HepG2 (cell line): ENCODE results near the gene TCERG1L. TPM values are rescaled to one million over a fixed set of nuclear protein-coding genes. Genes with fewer than 3 reads are reported as not detected.

Experiments used
- ATAC-seq: fragments of 200-7000 bp; cut with Tn5 transposase; 3 replicates; pipeline ENCODE4 v1.9.1; 2020; ENCODE audit warnings: mild to moderate bottlenecking, moderate library complexity
- BruUV-seq: library from RNA; stranded (reverse); fragments of 400-500 nt; replicated peaks from 2 replicates; lab custom pipeline; 2021; lab: Mats Ljungman, UMichigan
- CTCF ChIA-PET: fragments of 300-600 bp; formaldehyde crosslinking; extraction: SDS; loops from one replicate; lab custom pipeline; 2021; ENCODE audit warnings: low total read pairs, inconsistent platforms, low intra/inter-chr PET ratio; lab: Yijun Ruan, JAX
- POLR2A ChIA-PET: fragments of 350-600 bp; sonication (Branson Sonifier 250); formaldehyde crosslinking; loops from one replicate; lab custom pipeline; 2020; ENCODE audit warnings: antibody characterized with exemption, inconsistent platforms; lab: Yijun Ruan, JAX
- DNase-seq: peaks from one replicate; pipeline ENCODE4 v3.0.0-alpha.2; 2015; ENCODE audit warnings: low spot score
- FAIRE-seq: peaks from 3 replicates; lab custom pipeline; 2011; peaks lifted over from hg19 to GRCh38; lab: Jason Lieb, UNC
- H2AFZ ChIP-seq: one replicate; pipeline ENCODE4 v1.6.1; 2011; ENCODE audit warnings: low read length, inconsistent platforms
- H3K27ac ChIP-seq: fragments of 300-600 bp; 3 replicates; pipeline ENCODE4 v1.8.0; 2011; ENCODE audit warnings: mixed run types, mild to moderate bottlenecking, mixed read lengths, low read length, inconsistent platforms; ENCODE audit not compliant: insufficient read depth; ENCODE audit errors: extremely low read length
- H3K27me3 ChIP-seq, 2 experiments: fragments of 200-600 bp in 1 of 2; 2 replicates in 1 of 2; 3 replicates in 1 of 2; pipeline versions ENCODE4 v1.6.0 to v1.8.0; 2011; ENCODE audit warnings: low read length in 2 of 2, mild to moderate bottlenecking in 2 of 2, moderate library complexity in 2 of 2, inconsistent platforms in 1 of 2; ENCODE audit not compliant: insufficient read depth in 2 of 2, control insufficient read depth in 1 of 2
- H3K36me3 ChIP-seq, 2 experiments: fragments of 200-600 bp in 1 of 2; replicated peaks in 1 of 2; 2 replicates in 1 of 2; 3 replicates in 1 of 2; pipeline versions ENCODE4 v1.5.1 to v1.8.0; 2011; ENCODE audit warnings: low read length in 2 of 2, inconsistent platforms in 1 of 2; ENCODE audit not compliant: insufficient read depth in 2 of 2, control insufficient read depth in 1 of 2
- H3K4me1 ChIP-seq: 2 replicates; pipeline ENCODE4 v1.5.1; 2012; ENCODE audit warnings: low read length, inconsistent platforms; ENCODE audit not compliant: insufficient read depth
- H3K4me2 ChIP-seq: 2 replicates; pipeline ENCODE4 v1.6.0; 2011; ENCODE audit warnings: low read depth, low read length, inconsistent platforms
- H3K4me3 ChIP-seq, 3 experiments: fragments of 200-600 bp in 1 of 3; sonication (generic), shearing (Covaris generic) in 1 of 3; replicated peaks in 1 of 3; 2 replicates each; pipeline ENCODE4 v1.5.1; 2011 to 2016; ENCODE audit warnings: low read length in 3 of 3, inconsistent platforms in 2 of 3, low read depth in 2 of 3, mild to moderate bottlenecking in 2 of 3, control low read depth in 1 of 3, mixed read lengths in 1 of 3; ENCODE audit not compliant: insufficient read depth in 1 of 3
- H3K79me2 ChIP-seq: one replicate; pipeline ENCODE4 v1.6.1; 2011; ENCODE audit warnings: low read length, inconsistent platforms; ENCODE audit not compliant: insufficient read depth
- H3K9ac ChIP-seq: 2 replicates; pipeline ENCODE4 v1.6.0; 2011; ENCODE audit warnings: mild to moderate bottlenecking, low read depth, low read length, inconsistent platforms; ENCODE audit not compliant: insufficient read depth
- H3K9me3 ChIP-seq: 2 replicates; pipeline ENCODE4 v1.5.1; 2012; ENCODE audit warnings: mild to moderate bottlenecking, low read length
- H4K20me1 ChIP-seq: 2 replicates; pipeline ENCODE4 v1.6.0; 2011; ENCODE audit warnings: inconsistent platforms, mild to moderate bottlenecking, low read length, moderate library complexity; ENCODE audit not compliant: insufficient read depth
- FOXA1 ChIP-seq, 2 experiments: fragments of 450-650 bp in 1 of 2; sonication (generic) in 1 of 2; formaldehyde crosslinking in 1 of 2; IDR thresholded peaks; 2 replicates each; pipeline versions ENCODE4 v1.4.0 to v1.6.1; 2016 to 2020; ENCODE audit warnings: missing genetic modification reagents in 1 of 2
- GLI4 ChIP-seq: sonication (generic); formaldehyde crosslinking; IDR thresholded peaks from 2 replicates; pipeline ENCODE4 v1.5.1; 2020; ENCODE audit warnings: missing genetic modification reagents, mild to moderate bottlenecking, moderate library complexity, borderline replicate concordance
- HMGA1 ChIP-seq: sonication (generic); formaldehyde crosslinking; conservative IDR thresholded peaks from 2 replicates; pipeline ENCODE4 v1.4.0; 2020; ENCODE audit warnings: missing genetic modification reagents
- KLF16 ChIP-seq, 2 experiments: sonication (generic) in 1 of 2; formaldehyde crosslinking in 1 of 2; IDR thresholded peaks; 2 replicates each; pipeline versions ENCODE4 v1.6.1 to v1.8.0; 2016 to 2023; ENCODE audit warnings: missing genetic modification reagents in 2 of 2, missing compliant biosample characterization in 1 of 2
- KMT2B ChIP-seq: IDR thresholded peaks from 2 replicates; pipeline ENCODE4 v1.6.1; 2016; ENCODE audit warnings: missing genetic modification reagents, missing compliant biosample characterization
- MLLT10 ChIP-seq: sonication (generic); formaldehyde crosslinking; IDR thresholded peaks from 2 replicates; pipeline ENCODE4 v1.4.0; 2020; ENCODE audit warnings: missing genetic modification reagents
- RBM22 ChIP-seq: fragments of 200-400 bp; formaldehyde crosslinking; optimal IDR thresholded peaks from 2 replicates; pipeline ENCODE3; 2017; ENCODE audit warnings: mild to moderate bottlenecking, low read length, moderate library complexity
- SALL2 ChIP-seq: sonication (generic); formaldehyde crosslinking; IDR thresholded peaks from 2 replicates; pipeline ENCODE4 v1.8.1; 2023; ENCODE audit warnings: mild to moderate bottlenecking, missing genetic modification reagents, inconsistent platforms
- ZNF251 ChIP-seq: sonication (generic); formaldehyde crosslinking; IDR thresholded peaks from 2 replicates; pipeline ENCODE4 v1.9.0; 2021; ENCODE audit warnings: mild to moderate bottlenecking, missing genetic modification reagents
- ZNF430 ChIP-seq: sonication (generic); formaldehyde crosslinking; IDR thresholded peaks from 2 replicates; pipeline ENCODE4 v1.9.0; 2021; ENCODE audit warnings: mild to moderate bottlenecking, missing genetic modification reagents
- ZNF446 ChIP-seq: sonication (generic); formaldehyde crosslinking; IDR thresholded peaks from 2 replicates; pipeline ENCODE4 v1.5.0; 2020; ENCODE audit warnings: mild to moderate bottlenecking, missing genetic modification reagents
- WGBS: methylation state at CpG from one replicate; pipeline ENCODE4 v1.1.6; 2017; ENCODE audit warnings: low lambda C conversion rate; 5-methylcytosine and 5-hydroxymethylcytosine counted together
- in situ Hi-C: cut with HindIII; loops from 2 replicates; pipeline ENCODE4 v1.10.0; 2017; ENCODE audit warnings: low pct_unique_long_range_greater_than_20kb; ENCODE audit not compliant: extremely low pct_ligation_motif_present
- intact Hi-C: fragments of 100-400 bp; cut with micrococcal nuclease; formaldehyde crosslinking; loops from one replicate; pipeline ENCODE4 v1.10.0; 2022; ENCODE audit not compliant: unreplicated experiment
- polyA plus RNA-seq, 8 experiments: library from polyadenylated mRNA; depleted of rRNA in 3 of 8; stranded (reverse) in 7 of 8; unstranded in 1 of 8; fragments of >200 nt; fragmentation: Illumina TruSeq in 4 of 8; extraction: Trizol in 4 of 8; gene quantifications; 2 replicates each; pipeline versions ENCODE4 v1.2.1 to v1.2.3, GENCODE V29; 2011 to 2016; ENCODE audit warnings: low read depth in 4 of 8, missing spikeins in 1 of 8, mixed read lengths in 1 of 8; ENCODE audit not compliant: insufficient read depth in 1 of 8
- total RNA-seq, 5 experiments: library from RNA; depleted of rRNA; stranded (reverse); fragments of >200 nt; fragmentation: Illumina TruSeq; extraction: Trizol; gene quantifications; 2 replicates each; pipeline ENCODE4 v1.2.3, GENCODE V29; 2016; ENCODE audit warnings: low read depth in 1 of 5
- TF ChIP-seq, protein P1 (sequence below): sonication (generic); formaldehyde crosslinking; IDR thresholded peaks from 2 replicates; pipeline ENCODE4 v1.4.0; 2020; ENCODE audit warnings: missing genetic modification reagents
- TF ChIP-seq, protein P2 (sequence below): sonication (generic); formaldehyde crosslinking; IDR thresholded peaks from 2 replicates; pipeline ENCODE4 v1.4.0; 2020; ENCODE audit warnings: missing genetic modification reagents, mild to moderate bottlenecking, borderline replicate concordance

Gene TCERG1L
- total and polyA plus RNA-seq, 2 of the 13 experiments (the other 11 are each of a cell fraction or from before 2014, with no cell fraction given) = not detected

DNA sequence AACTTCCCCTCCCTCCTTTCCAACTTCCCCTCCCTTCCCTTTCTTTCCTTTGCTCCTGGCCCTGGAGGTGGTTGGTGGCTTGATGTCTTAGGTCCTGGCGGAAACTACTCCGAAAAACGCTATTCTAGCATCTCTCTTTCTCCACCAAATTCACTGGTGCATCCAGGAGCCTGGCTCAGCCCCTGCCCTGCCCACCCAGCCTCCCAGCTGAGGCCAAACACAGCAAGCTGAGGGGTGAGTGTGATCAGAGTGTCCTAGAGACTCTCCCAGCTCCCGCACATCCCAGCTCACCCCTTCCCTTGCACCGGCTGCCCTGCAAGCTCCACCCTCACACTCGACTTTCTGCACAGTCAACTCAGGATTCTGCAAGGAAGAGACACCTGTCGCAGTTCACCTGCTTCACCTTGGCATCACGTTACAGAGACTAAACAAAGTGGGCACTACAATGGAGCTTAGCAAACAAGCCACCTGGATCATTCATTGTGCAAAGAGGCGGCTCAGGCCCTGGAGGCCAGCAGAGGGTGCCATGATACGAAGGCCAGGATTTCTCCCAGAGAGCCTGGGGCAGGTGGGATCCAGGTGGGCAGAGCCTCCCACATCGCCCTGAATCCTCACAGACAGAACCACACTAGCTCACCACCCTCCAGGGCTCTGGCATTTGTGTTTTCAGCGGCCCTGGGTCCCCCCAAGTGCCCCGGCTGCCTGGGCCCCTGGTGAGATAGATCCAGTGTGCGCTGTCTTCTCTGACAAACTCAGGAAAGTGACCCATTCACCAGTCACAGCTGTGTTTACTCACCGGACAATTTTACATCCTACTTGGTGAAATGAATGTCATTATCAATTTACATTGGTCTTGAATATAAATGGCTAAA is 169.6 kb downstream of the TCERG1L start:
- WGBS = 14% methylated on average over 12 of the region's 15 CpGs
- CTCF ChIA-PET = no interaction called here
- no peak for ATAC-seq
- Histone ChIP-seq H3K27ac (no peak overlapping the region), H3K79me2 (no peaks in the 10 kb centered on the region), H3K9ac (no peak overlapping the region), H3K36me3 (no peaks in the 10 kb centered on the region), H3K9me3 (no peaks in the 10 kb centered on the region), H3K27me3 (peaks cover 0 to 29% of the 10 kb centered on the region in 2 experiments; a peak in 3 of 5 replicates), H4K20me1 (no peaks in the 10 kb centered on the region), H3K4me1 (no peaks in the 10 kb centered on the region), H2AFZ (no peak overlapping the region), H3K4me2 (no peak overlapping the region), H3K4me3 (no peak overlapping the region)
- POLR2A ChIA-PET = no interaction called here
- in situ Hi-C loops (no loop called here), intact Hi-C loops (no loop called here)
- no peak for FAIRE-seq
- no peak for DNase-seq
- no TSS peak for BruUV-seq
- TF ChIP-seq KMT2B (no peak), SALL2 (CRISPR knock-in tag) (no peak), HMGA1 (CRISPR knock-in tag) (no peak), ZNF251 (CRISPR knock-in tag) (no peak), KLF16 (CRISPR knock-in tag; IDR thresholded peaks at IDR 0.05) (no peak), MLLT10 (no peak), ZNF446 (no peak), RBM22 (no peak), GLI4 (CRISPR knock-in tag) (no peak), ZNF430 (CRISPR knock-in tag) (no peak), FOXA1 (IDR thresholded peaks at IDR 0.05) (no peak), FOXA1 (CRISPR knock-in tag; IDR thresholded peaks at IDR 0.05) (no peak)
- TF ChIP-seq, protein P1, sequence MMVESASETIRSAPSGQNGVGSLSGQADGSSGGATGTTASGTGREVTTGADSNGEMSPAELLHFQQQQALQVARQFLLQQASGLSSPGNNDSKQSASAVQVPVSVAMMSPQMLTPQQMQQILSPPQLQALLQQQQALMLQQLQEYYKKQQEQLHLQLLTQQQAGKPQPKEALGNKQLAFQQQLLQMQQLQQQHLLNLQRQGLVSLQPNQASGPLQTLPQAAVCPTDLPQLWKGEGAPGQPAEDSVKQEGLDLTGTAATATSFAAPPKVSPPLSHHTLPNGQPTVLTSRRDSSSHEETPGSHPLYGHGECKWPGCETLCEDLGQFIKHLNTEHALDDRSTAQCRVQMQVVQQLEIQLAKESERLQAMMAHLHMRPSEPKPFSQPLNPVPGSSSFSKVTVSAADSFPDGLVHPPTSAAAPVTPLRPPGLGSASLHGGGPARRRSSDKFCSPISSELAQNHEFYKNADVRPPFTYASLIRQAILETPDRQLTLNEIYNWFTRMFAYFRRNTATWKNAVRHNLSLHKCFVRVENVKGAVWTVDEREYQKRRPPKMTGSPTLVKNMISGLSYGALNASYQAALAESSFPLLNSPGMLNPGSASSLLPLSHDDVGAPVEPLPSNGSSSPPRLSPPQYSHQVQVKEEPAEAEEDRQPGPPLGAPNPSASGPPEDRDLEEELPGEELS (CRISPR knock-in tag) = no peak
- TF ChIP-seq, protein P2, sequence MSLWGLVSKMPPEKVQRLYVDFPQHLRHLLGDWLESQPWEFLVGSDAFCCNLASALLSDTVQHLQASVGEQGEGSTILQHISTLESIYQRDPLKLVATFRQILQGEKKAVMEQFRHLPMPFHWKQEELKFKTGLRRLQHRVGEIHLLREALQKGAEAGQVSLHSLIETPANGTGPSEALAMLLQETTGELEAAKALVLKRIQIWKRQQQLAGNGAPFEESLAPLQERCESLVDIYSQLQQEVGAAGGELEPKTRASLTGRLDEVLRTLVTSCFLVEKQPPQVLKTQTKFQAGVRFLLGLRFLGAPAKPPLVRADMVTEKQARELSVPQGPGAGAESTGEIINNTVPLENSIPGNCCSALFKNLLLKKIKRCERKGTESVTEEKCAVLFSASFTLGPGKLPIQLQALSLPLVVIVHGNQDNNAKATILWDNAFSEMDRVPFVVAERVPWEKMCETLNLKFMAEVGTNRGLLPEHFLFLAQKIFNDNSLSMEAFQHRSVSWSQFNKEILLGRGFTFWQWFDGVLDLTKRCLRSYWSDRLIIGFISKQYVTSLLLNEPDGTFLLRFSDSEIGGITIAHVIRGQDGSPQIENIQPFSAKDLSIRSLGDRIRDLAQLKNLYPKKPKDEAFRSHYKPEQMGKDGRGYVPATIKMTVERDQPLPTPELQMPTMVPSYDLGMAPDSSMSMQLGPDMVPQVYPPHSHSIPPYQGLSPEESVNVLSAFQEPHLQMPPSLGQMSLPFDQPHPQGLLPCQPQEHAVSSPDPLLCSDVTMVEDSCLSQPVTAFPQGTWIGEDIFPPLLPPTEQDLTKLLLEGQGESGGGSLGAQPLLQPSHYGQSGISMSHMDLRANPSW (CRISPR knock-in tag) = no peak
